Epithelial cell of proximal tubule (primary cell): ENCODE measurements around the gene NAA15. TPM values are rescaled to one million over a fixed set of nuclear protein-coding genes. Genes with fewer than 3 reads are reported as not detected.
"Not testable (repeated sequence)": the region's sequence is repeated elsewhere in the genome, so short reads cannot be mapped to it uniquely, and the experiment has no call there.

Experiments
- DNase-seq: peaks from one replicate; pipeline ENCODE4 v3.0.0-alpha.2; 2011; ENCODE audit warnings: low read depth
- H3K4me3 ChIP-seq: 2 replicates; pipeline ENCODE4 v1.5.1; 2011; ENCODE audit warnings: low read depth, mild to moderate bottlenecking, low read length
- CTCF ChIP-seq: conservative IDR thresholded peaks from 2 replicates; pipeline ENCODE4 v1.5.1; 2012; ENCODE audit warnings: low read depth, mild to moderate bottlenecking, low read length
- total RNA-seq: library from RNA; depleted of rRNA; stranded (reverse); fragments of >200 nt; gene quantifications from 2 replicates; pipeline ENCODE4 v1.2.3, GENCODE V29; 2015

The NAA15 gene
- total RNA-seq, 1 donor from 2014 or later: 33.7 TPM

GRCh38 chr4:139319571-139319970 lies 18.3 kb downstream of the NAA15 start:
- no peak overlapping the region for H3K4me3 ChIP-seq
- DNase-seq: no peak
- TF ChIP-seq CTCF: no peak

- H3K4me3 ChIP-seq, DNase-seq: not testable (repeated sequence)
Observed at GRCh38 chr4:139322070-139322469, 20.8 kb downstream of the NAA15 start.

DNA sequence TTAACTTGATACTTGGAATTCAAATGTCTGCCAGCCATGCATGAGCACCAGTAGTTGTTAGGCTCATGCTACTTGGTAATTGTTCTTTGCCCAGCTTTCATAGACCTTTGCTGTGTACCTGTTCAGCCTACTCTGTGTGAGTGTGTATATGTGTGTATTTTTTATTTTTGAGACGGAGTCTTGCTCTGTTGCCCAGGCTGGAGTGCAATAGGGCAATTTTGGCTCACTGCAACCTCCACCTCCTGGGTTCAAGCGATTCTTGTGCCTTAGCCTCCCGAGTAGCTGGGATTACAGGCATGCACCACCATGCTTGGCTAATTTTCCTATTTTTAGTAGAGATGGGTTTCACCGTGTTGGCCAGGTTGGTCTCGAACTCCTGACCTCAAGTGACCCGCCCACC lies 21.2 kb downstream of the NAA15 start:
- not testable (repeated sequence) for H3K4me3 ChIP-seq, DNase-seq

DNA sequence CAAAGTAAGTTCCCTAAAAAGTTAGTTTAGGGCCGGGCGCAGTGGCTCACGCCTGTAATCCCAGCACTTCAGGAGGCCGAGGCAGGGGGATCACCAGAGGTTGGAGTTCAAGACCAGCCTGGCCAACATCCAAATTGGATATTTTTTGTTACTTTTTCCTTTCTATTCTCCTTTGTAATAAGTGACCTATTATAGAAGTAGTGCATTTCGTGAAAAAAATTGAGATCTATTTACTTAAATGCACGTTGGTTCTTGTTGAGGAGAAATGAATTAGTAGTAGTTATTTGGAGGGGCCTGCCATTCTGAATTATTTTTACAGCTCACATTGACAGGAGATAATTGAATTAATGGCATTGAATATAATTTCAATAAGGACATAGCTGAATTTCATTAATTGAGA lies 23.3 kb downstream of the NAA15 start:
- TF ChIP-seq CTCF: no peak

DNA sequence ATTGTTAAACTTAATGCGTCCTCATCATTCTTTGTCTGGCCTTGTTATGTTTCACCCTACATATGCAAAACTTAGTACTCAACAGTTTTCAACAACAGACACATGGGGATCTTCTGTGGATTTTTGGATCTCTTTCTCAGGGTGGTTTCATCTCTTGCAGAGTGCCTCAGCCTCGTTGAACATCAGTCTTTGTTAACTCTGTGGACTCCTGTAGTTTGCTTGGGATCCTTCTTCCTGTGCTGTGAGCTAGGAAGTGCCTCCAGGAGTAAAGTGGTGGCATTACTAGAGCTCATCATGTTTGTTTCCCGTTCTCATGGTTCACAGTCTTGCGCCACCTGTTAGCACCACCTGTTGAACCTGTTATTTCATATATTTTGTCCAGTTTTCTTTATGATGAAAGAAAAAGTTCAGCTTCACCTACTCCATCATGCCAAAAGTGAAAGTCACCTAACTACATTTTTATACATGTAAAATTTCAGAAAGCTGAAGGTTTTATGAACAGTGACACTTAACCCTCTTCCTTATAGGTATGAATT lies 28.4 kb downstream of the NAA15 start:
- H3K4me3 ChIP-seq: no peak overlapping the region
- no peak for DNase-seq
- no peak for TF ChIP-seq CTCF

More for the DNA sequence above, 23.3 kb downstream of the NAA15 start:
- H3K4me3 ChIP-seq: no peak overlapping the region
- no peak for DNase-seq

- no peak for TF ChIP-seq CTCF
- DNase-seq: no peak
- H3K4me3 ChIP-seq: no peak overlapping the region
Observed at GRCh38 chr4:139330283-139330682, 29.0 kb downstream of the NAA15 start.

DNA sequence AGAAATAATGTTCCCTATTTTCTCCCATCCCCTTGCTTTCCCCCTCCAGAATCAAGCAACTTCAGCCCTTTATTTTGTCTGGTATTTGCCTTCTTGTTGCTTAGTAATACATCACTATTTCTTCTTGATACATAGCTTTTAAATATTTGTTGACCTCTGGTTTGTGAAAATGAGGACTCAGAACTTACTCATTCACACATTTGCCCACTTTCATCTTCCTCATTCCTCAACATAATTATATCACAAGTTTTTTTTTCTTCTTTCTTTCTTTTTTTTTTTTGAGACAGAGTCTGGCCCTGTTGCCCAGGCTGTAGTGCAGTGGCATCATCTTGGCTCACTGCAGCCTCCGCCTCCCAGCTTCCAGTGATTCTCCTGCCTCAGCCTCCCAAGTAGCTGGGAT lies 29.9 kb downstream of the NAA15 start:
- no peak for DNase-seq
- no peak for TF ChIP-seq CTCF
- no peak overlapping the region for H3K4me3 ChIP-seq

- no peak overlapping the region for H3K4me3 ChIP-seq
- TF ChIP-seq CTCF: no peak
- DNase-seq: no peak
Observed at GRCh38 chr4:139333046-139333445, 31.7 kb downstream of the NAA15 start.
